HEK293 (cell line): Measurements from ENCODE around the gene FBXO2.

Experiments
- CTCF ChIA-PET: fragments of 350-600 bp; formaldehyde crosslinking; extraction: SDS; loops from one replicate; lab custom pipeline; 2021; ENCODE audit warnings: antibody characterized with exemption; lab: Yijun Ruan, JAX
- POLR2A ChIA-PET: fragments of 300-600 bp; formaldehyde crosslinking; extraction: SDS; loops from one replicate; lab custom pipeline; 2020; ENCODE audit warnings: antibody characterized with exemption, inconsistent platforms; lab: Yijun Ruan, JAX
- H3K27ac ChIP-seq: fragments of 200-500 bp; sonication (Bioruptor generic); 2 replicates; pipeline ENCODE4 v1.5.1; 2014; ENCODE audit warnings: low read depth, low read length, control low read depth, inconsistent platforms; ENCODE audit errors: extremely low read depth
- H3K36me3 ChIP-seq, 2 experiments: fragments of 200-500 bp in 1 of 2; sonication (Bioruptor generic) in 1 of 2; 1 replicate in 1 of 2; 2 replicates in 1 of 2; pipeline ENCODE4 v1.5.1; 2014 to 2017; ENCODE audit warnings: inconsistent platforms in 2 of 2, low read length in 2 of 2; ENCODE audit not compliant: control insufficient read depth in 2 of 2, insufficient read depth in 1 of 2
- H3K4me1 ChIP-seq: fragments of 200-500 bp; sonication (Bioruptor generic); 2 replicates; pipeline ENCODE4 v1.5.1; 2014; ENCODE audit warnings: mild to moderate bottlenecking, low read length, inconsistent platforms; ENCODE audit not compliant: control insufficient read depth, insufficient read depth
- H3K4me3 ChIP-seq: 2 replicates; pipeline ENCODE4 v1.5.1; 2011; ENCODE audit warnings: low read depth, mild to moderate bottlenecking, control low read depth, low read length, moderate library complexity
- H3K9me3 ChIP-seq: fragments of 200-500 bp; sonication (Bioruptor generic); 2 replicates; pipeline ENCODE4 v1.5.1; 2014; ENCODE audit warnings: low read depth, low read length, inconsistent platforms; ENCODE audit not compliant: control insufficient read depth, insufficient read depth
- BCL11A ChIP-seq: fragments of 450-650 bp; formaldehyde crosslinking; IDR thresholded peaks from 2 replicates; pipeline ENCODE4 v1.5.1; 2016; ENCODE audit warnings: low read depth, missing biosample characterization, missing genetic modification characterization
- MYNN ChIP-seq: fragments of 450-650 bp; formaldehyde crosslinking; IDR thresholded peaks from 2 replicates; pipeline ENCODE4 v1.5.1; 2016; ENCODE audit warnings: missing biosample characterization, missing genetic modification characterization, borderline replicate concordance
- OSR2 ChIP-seq: fragments of 450-650 bp; formaldehyde crosslinking; IDR thresholded peaks from 2 replicates; pipeline ENCODE4 v1.5.1; 2016; ENCODE audit warnings: missing biosample characterization, missing genetic modification characterization
- SP7 ChIP-seq: fragments of 450-650 bp; formaldehyde crosslinking; IDR thresholded peaks from 2 replicates; pipeline ENCODE4 v1.5.1; 2016; ENCODE audit warnings: missing biosample characterization, missing genetic modification characterization
- ZBTB44 ChIP-seq: fragments of 450-650 bp; IDR thresholded peaks from 2 replicates; pipeline ENCODE4 v1.5.1; 2018; ENCODE audit warnings: missing biosample characterization, mild to moderate bottlenecking, missing genetic modification characterization
- ZBTB8A ChIP-seq: fragments of 450-650 bp; formaldehyde crosslinking; IDR thresholded peaks from 2 replicates; pipeline ENCODE4 v1.5.1; 2016; ENCODE audit warnings: missing biosample characterization, missing genetic modification characterization
- ZEB2 ChIP-seq: fragments of 450-650 bp; formaldehyde crosslinking; IDR thresholded peaks from 2 replicates; pipeline ENCODE4 v1.5.1; 2016; ENCODE audit warnings: missing biosample characterization, missing genetic modification characterization
- ZFP37 ChIP-seq: fragments of 450-650 bp; formaldehyde crosslinking; IDR thresholded peaks from 2 replicates; pipeline ENCODE4 v1.5.1; 2016; ENCODE audit warnings: missing biosample characterization, missing genetic modification characterization
- ZIC2 ChIP-seq: fragments of 450-650 bp; formaldehyde crosslinking; IDR thresholded peaks from 2 replicates; pipeline ENCODE4 v1.5.1; 2016; ENCODE audit warnings: missing biosample characterization, missing genetic modification characterization
- ZNF114 ChIP-seq: fragments of 450-650 bp; formaldehyde crosslinking; IDR thresholded peaks from 2 replicates; pipeline ENCODE4 v1.5.0; 2017; ENCODE audit warnings: missing biosample characterization, missing genetic modification characterization
- ZNF202 ChIP-seq: fragments of 450-650 bp; formaldehyde crosslinking; IDR thresholded peaks from 2 replicates; pipeline ENCODE4 v1.5.1; 2016; ENCODE audit warnings: missing biosample characterization, missing genetic modification characterization, borderline replicate concordance
- ZNF324 ChIP-seq: fragments of 450-650 bp; formaldehyde crosslinking; IDR thresholded peaks from 2 replicates; pipeline ENCODE4 v1.5.1; 2016; ENCODE audit warnings: missing biosample characterization, missing genetic modification characterization
- ZNF335 ChIP-seq: fragments of 450-650 bp; formaldehyde crosslinking; conservative IDR thresholded peaks from 2 replicates; pipeline ENCODE4 v1.5.1; 2016; ENCODE audit warnings: missing biosample characterization, missing genetic modification characterization
- ZNF473 ChIP-seq: fragments of 450-650 bp; formaldehyde crosslinking; IDR thresholded peaks from 2 replicates; pipeline ENCODE4 v1.5.1; 2017; ENCODE audit warnings: missing biosample characterization, missing genetic modification characterization
- ZNF580 ChIP-seq: fragments of 450-650 bp; formaldehyde crosslinking; IDR thresholded peaks from 2 replicates; pipeline ENCODE4 v1.5.1; 2016; ENCODE audit warnings: missing biosample characterization, missing genetic modification characterization
- ZNF600 ChIP-seq: fragments of 450-650 bp; formaldehyde crosslinking; IDR thresholded peaks from 2 replicates; pipeline ENCODE4 v1.5.1; 2016; ENCODE audit warnings: missing biosample characterization, missing genetic modification characterization
- ZNF660 ChIP-seq: fragments of 450-650 bp; IDR thresholded peaks from 2 replicates; pipeline ENCODE4 v1.5.1; 2018; ENCODE audit warnings: missing biosample characterization, mild to moderate bottlenecking, missing genetic modification characterization
- ZNF707 ChIP-seq: fragments of 450-650 bp; formaldehyde crosslinking; IDR thresholded peaks from 2 replicates; pipeline ENCODE4 v1.5.1; 2016; ENCODE audit warnings: missing biosample characterization, missing genetic modification characterization
- ZNF837 ChIP-seq: fragments of 450-650 bp; formaldehyde crosslinking; IDR thresholded peaks from 2 replicates; pipeline ENCODE4 v1.5.1; 2016; ENCODE audit warnings: missing biosample characterization, missing genetic modification characterization
- TF ChIP-seq, protein P1 (sequence below): fragments of 450-650 bp; formaldehyde crosslinking; IDR thresholded peaks from 2 replicates; pipeline ENCODE4 v1.5.1; 2016; ENCODE audit warnings: missing biosample characterization, missing genetic modification characterization
- TF ChIP-seq, protein P2 (sequence below): fragments of 450-650 bp; formaldehyde crosslinking; optimal IDR thresholded peaks from 2 replicates; pipeline ENCODE3; 2016; ENCODE audit warnings: missing biosample characterization, mild to moderate bottlenecking, missing genetic modification characterization

The FBXO2 gene

GRCh38 chr1:11668516-11668915 lies 14.3 kb upstream of the FBXO2 start:
- H3K4me3 ChIP-seq: no peak overlapping the region
- H3K4me1 ChIP-seq: no peaks in the 10 kb centered on the region
- no peaks in the 10 kb centered on the region for H3K9me3 ChIP-seq
- no peak for TF ChIP-seq ZNF600
- TF ChIP-seq SP7 (tag by site-specific recombination): no peak
- no peak for TF ChIP-seq ZNF580 (tag by site-specific recombination)
- TF ChIP-seq ZFP37 (tag by site-specific recombination): no peak
- no peak for TF ChIP-seq ZNF324 (tag by site-specific recombination)
- no peak for TF ChIP-seq ZNF707
- TF ChIP-seq ZNF473 (tag by site-specific recombination): no peak
- TF ChIP-seq ZNF114 (tag by site-specific recombination): no peak
- no peak for TF ChIP-seq ZIC2 (tag by site-specific recombination)
- no peak for TF ChIP-seq OSR2
- TF ChIP-seq, protein P1, sequence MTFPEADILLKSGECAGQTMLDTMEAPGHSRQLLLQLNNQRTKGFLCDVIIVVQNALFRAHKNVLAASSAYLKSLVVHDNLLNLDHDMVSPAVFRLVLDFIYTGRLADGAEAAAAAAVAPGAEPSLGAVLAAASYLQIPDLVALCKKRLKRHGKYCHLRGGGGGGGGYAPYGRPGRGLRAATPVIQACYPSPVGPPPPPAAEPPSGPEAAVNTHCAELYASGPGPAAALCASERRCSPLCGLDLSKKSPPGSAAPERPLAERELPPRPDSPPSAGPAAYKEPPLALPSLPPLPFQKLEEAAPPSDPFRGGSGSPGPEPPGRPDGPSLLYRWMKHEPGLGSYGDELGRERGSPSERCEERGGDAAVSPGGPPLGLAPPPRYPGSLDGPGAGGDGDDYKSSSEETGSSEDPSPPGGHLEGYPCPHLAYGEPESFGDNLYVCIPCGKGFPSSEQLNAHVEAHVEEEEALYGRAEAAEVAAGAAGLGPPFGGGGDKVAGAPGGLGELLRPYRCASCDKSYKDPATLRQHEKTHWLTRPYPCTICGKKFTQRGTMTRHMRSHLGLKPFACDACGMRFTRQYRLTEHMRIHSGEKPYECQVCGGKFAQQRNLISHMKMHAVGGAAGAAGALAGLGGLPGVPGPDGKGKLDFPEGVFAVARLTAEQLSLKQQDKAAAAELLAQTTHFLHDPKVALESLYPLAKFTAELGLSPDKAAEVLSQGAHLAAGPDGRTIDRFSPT (tag by site-specific recombination): no peak
- no peak for TF ChIP-seq BCL11A (tag by site-specific recombination)
- TF ChIP-seq ZNF202 (tag by site-specific recombination): no peak
- TF ChIP-seq, all 188 proteins: peak for 0
- Histone ChIP-seq H3K36me3 (peaks cover 0 to 47% of the 10 kb centered on the region in 2 experiments; a peak in 2 of 3 replicates), H3K27ac (no peak overlapping the region)
- POLR2A ChIA-PET: no interaction called here
- CTCF ChIA-PET: no interaction called here

DNA sequence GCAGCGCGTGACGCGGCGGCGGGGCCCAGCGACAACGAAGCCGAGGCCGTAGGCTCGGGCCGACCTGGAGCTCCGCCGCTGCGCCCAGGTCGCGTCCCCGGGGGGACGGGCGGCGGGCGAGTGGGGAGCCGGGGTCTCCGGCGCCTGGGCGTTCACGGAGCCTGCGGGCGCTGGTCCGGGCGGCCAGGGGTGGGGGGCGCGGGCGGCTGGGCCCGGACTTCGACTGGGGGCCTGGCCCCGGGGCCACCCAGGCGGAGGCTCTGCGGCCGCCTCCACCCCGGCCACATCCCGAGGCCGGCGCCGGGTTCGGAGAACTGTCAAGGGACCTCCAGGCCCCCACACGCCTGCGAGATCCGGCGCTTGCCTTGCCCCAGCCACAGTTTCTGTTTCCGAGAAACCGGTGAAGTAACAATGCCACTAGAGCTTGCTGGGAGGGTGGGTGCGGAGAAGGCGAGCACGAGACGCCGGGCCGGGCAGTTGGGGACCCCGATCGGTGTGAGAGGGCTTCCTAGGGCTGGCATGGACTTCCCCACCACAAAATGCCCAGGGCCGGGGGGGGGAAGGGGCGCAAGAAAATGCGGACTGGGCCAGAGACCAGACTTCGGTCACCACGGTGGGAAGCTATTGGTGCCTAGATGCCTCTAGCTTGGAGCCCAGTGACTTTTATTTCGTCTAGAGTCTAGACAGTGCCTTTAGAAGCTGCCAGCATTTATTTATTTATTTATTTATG lies 10.3 kb upstream of the FBXO2 start:
- Histone ChIP-seq H3K4me1 (no peaks in the 10 kb centered on the region), H3K4me3 (peak overlapping the region; percentile 23), H3K36me3 (peaks cover 1 to 53% of the 10 kb centered on the region in 2 experiments; a peak in 2 of 3 replicates), H3K27ac (peak overlapping the region; percentile 52; the same call in 1 of the 2 replicates), H3K9me3 (no peaks in the 10 kb centered on the region)
- ChIA-PET POLR2A (interaction anchor here (0.6 to 1.8 kb wide), 9 partner anchors 9 to 1917 kb away, joined by 3 to 11 read pairs (median 5); partner anchors contain the start of genes CLCN6, FBXO2, FBXO44 and MAD2L2), CTCF (interaction anchor here (0.7 to 3.5 kb wide), 18 partner anchors 9 to 626 kb away, joined by 3 to 19 read pairs (median 6); partner anchors contain the start of genes AGTRAP and FBXO2)
- TF ChIP-seq ZNF837 (tag by site-specific recombination) (no peak), ZNF335 (tag by site-specific recombination) (peak; percentile 35; the same call in 1 of the 2 replicates), ZNF600 (0 out of 2 replicates have a peak, but pooled peaks have one; percentile 25), ZEB2 (0 out of 2 replicates have a peak, but pooled peaks have one; percentile 18), MYNN (tag by site-specific recombination) (peak; percentile 89), ZBTB8A (tag by site-specific recombination) (peak; percentile 19; the same call in 1 of the 2 replicates), ZNF660 (0 out of 2 replicates have a peak, but pooled peaks have one; percentile 6), ZBTB44 (no peak)
- TF ChIP-seq, protein P2, sequence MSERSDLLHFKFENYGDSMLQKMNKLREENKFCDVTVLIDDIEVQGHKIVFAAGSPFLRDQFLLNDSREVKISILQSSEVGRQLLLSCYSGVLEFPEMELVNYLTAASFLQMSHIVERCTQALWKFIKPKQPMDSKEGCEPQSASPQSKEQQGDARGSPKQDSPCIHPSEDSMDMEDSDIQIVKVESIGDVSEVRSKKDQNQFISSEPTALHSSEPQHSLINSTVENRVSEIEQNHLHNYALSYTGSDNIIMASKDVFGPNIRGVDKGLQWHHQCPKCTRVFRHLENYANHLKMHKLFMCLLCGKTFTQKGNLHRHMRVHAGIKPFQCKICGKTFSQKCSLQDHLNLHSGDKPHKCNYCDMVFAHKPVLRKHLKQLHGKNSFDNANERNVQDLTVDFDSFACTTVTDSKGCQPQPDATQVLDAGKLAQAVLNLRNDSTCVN (tag by site-specific recombination): peak; percentile 4
